GM19452 (cell line): Measurements from ENCODE around the gene FCHO2.
A peak's percentile ranks its signal among the peaks of the same experiment; 100 is the strongest.
"Not testable (repeated sequence)": the region's sequence is repeated elsewhere in the genome, so short reads cannot be mapped to it uniquely, and the experiment has no call there.

Source experiments
- ATAC-seq: cut with Tn5 transposase; IDR thresholded peaks from one replicate; pipeline ENCODE4 v1.9.1; 2021; ENCODE audit not compliant: unreplicated experiment

FCHO2 gene

GRCh38 chr5:72955768-72956323 is at the start of gene FCHO2:
Gene FCHO2, plus strand, starts transcription at chr5:72956041. Its CDS starts 56 bp downstream, at chr5:72956097.
- peak; percentile 95 for ATAC-seq

DNA sequence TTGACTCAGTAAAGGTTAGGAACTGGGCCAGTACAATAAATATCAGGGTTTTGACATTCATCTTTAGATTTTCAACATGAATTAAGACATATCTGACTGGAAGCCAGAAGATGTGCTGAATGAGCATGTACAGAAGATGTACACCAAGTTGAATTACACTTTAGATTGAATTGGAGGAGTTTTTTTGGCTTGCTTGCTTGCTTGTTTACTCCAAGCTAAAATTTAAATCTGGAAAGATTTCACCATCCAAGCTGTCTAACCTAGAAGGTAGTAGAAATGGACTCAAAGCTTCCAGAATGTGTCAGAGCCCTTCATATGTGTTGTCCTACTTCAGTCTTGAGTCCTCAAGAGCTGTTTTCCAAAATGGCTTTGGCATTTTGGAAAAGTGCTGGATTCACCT is 49.0 kb upstream of the FCHO2 start:
- no peak for ATAC-seq

- no peak for ATAC-seq
These were observed 47.2 kb upstream of the FCHO2 start for GRCh38 chr5:72908664-72909063.

DNA sequence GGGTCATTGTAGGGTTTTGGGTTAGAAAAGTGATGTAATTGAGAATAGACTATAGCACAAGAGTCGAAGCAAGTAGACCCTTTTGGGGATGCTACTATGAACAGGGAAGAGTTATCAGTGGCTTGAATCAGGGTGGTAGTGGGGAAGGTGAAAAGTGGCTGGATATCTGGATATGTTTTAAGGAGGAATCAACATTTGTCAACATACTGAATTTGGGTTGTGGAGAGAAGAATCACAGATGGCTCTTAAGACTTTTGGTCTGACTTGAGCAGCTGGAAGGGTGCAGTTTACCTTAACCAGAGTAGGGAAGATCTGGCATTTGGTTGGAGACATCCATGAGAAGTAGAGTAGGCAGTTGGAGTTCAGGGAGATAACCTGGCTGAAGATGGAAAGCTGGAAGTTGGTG is 38.5 kb upstream of the FCHO2 start:
- no peak for ATAC-seq

DNA sequence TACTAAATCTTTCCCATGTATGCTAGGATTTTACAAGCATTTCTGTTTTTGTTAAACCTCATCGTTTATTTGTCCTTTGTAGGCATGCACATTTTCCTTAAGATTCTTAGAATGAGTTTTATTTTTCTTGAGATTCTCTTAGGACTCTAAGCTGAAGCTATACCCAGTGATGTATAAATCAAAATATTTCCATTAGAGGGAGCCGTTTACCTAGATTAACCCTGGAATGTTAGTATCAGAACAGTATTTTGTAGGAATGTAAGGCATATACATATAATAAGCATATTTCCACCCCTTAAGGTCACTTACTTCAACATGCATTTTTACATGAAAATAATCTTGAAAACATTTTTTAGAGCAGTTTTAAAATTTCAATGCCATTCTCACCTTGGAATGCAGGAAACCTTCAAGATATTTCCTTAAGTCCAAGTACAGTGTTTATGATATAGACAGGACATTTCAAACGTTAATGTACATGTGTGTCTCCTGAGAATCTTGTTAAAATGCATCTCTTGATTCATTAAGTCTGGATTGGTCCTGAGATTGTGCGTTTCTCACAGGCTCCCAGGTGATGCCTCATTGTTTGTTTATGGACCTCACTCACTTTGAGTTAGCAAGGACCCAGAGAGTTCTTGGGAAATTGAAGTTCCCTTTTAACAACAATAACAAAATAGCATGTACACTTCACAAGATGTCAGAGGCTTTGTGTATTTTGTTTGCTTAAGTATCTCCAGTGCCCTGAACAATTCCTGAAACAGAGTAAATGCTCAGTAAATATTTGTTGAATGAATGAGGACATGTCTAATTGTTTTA is 34.9 kb upstream of the FCHO2 start:
- ATAC-seq, result no peak

- ATAC-seq, result no peak
These were observed 34.0 kb upstream of the FCHO2 start for GRCh38 chr5:72921886-72922285.

GRCh38 chr5:72922422-72922821 is 33.4 kb upstream of the FCHO2 start:
- no peak for ATAC-seq

GRCh38 chr5:72925336-72926010 is 30.4 kb upstream of the FCHO2 start:
- ATAC-seq, result no peak

- ATAC-seq, result not testable (repeated sequence)
These were observed 23.2 kb upstream of the FCHO2 start for GRCh38 chr5:72932686-72933085.

- ATAC-seq, result not testable (repeated sequence)
These were observed 20.7 kb upstream of the FCHO2 start for GRCh38 chr5:72934953-72935725.

- no peak for ATAC-seq
These were observed 18.9 kb upstream of the FCHO2 start for GRCh38 chr5:72936893-72937292.

DNA sequence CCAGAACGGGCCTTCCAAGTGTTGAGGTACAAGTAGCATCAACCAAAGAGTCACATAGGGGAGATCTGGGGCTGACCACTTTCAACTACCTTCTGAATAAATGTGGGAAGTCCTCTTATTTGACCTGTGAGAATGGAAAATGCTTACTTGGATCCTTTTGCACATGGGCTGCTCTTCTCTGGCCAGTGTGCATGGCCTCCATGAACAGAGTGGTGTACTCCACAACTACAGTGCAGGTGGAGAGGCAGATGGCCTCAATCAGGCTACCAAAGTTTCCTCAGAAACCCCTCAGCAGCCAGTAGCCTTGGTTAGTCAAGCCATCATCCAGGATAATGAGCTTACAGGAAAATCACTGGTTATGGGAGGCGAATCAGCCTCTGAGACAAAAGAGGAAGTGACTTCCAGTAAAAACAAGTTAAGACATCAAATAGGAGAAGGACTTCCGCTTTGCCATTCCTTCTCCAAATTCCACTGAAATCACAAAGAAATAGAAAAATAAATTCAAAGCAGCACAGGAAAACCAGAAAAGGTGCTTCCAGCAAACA is 18.3 kb upstream of the FCHO2 start:
- no peak for ATAC-seq

DNA sequence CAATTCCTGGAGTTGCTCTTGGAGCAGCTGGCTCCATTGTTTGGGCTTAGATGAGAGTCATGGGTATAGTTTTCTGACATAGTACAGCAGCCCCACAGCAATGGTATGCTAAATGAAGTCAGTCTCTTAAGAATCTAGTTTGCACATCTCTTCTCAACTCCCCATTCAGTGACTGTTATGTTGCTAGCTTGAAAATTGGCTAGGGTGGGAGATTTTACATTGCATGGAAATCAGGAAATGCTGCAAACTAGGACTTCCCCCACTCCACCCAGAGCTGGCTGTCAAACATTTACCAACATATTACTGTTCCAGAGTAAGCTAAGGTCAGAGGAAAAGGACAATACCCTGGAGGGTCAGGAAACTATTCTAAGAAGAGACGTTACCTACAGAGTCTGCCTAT is 17.6 kb upstream of the FCHO2 start:
- ATAC-seq, result no peak

DNA sequence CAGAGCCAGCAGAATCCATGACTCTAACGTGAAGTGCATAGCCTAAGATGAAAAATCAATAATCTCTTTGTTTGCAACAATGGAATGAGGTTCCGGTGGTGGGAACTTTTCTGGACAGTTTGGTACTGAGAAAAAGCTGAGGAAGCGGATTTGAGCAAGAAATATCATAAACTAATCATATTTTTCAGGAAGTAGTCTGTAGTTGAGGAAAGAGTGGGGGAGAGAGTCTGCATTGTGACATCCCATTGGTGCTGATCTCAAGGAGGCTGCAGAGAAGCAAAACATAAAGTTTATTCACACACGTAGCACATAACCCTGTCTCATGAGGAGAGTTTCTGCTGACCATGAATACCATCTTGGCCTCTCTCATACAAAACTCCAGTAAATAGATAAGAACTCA is 15.8 kb upstream of the FCHO2 start:
- ATAC-seq, result no peak

DNA sequence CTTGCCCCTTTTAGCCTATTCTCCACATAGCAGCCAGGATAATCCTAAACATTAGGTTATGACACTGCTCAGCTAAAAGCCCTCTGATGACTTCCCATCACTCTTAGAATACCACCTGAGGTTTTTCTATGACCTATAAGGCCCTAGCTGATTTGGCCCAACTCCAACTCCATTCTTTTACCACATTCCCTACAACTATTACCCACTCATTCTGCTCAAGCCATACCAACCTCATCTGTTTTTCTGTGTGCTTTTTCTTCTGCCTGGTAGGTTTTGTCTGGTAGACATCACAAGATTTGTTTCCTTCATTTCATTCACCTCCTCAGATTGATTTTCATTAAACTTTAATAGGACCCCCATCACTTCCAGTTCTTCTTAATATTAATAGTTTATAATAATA is 12.5 kb upstream of the FCHO2 start:
- no peak for ATAC-seq

DNA sequence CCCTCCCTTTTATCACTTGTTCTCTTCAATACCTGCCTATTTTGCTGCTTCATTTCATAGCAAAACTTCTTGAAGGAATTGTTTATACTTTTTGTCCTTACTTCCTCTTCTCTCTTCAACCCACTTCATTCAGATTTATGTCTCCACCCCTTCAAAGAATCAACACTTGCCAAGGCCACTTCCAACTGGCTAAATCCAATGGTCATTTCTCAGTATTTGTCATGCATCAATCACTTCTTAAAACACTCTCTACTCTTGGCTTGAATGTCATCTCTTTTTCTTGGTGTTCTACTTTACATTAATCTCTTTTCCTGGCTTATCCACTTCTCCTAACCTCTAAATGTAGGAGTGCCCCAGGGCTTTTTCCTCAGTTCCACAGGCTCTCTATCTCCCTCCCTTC is 8.3 kb upstream of the FCHO2 start:
- no peak for ATAC-seq

- ATAC-seq, result no peak
These were observed 6.4 kb upstream of the FCHO2 start for GRCh38 chr5:72949481-72949880.

- no peak for ATAC-seq
These were observed 4.0 kb upstream of the FCHO2 start for GRCh38 chr5:72951671-72952468.

GRCh38 chr5:72954389-72954788 is 1.5 kb upstream of the FCHO2 start:
- no peak for ATAC-seq

- peak; percentile 45 for ATAC-seq
These were observed 586 bp upstream of the FCHO2 start for GRCh38 chr5:72955143-72955767.
